Kidney (tissue), 14 donors: ENCODE data around the gene CENPVL1. TPM values are rescaled to one million over a fixed set of nuclear protein-coding genes. Genes with fewer than 3 reads are reported as not detected.
"Not testable (repeated sequence)": the region's sequence is repeated elsewhere in the genome, so short reads cannot be mapped to it uniquely, and the experiment has no call there.

ENCODE experiments used
- DNase-seq, 5 donors: peaks; one replicate each; pipeline ENCODE4 v3.0.0-alpha.2; 2013 to 2020
- FAIRE-seq: peaks from 2 replicates; lab custom pipeline; 2012; peaks lifted over from hg19 to GRCh38; lab: Jason Lieb, UNC
- H3K27ac ChIP-seq, 2 donors: one replicate each; pipeline ENCODE4 v1.7.0; 2013; ENCODE audit warnings: low read depth in 2 of 2, low read length in 2 of 2, inconsistent platforms in 1 of 2
- H3K27me3 ChIP-seq: one replicate; pipeline ENCODE4 v1.7.1; 2013; ENCODE audit warnings: low read length, inconsistent platforms; ENCODE audit not compliant: control insufficient read depth, insufficient read depth
- H3K36me3 ChIP-seq, 3 donors: one replicate each; pipeline versions ENCODE4 v1.7.0 to v1.7.1; 2013; ENCODE audit warnings: low read length in 3 of 3, control low read depth in 1 of 3, inconsistent platforms in 1 of 3; ENCODE audit not compliant: insufficient read depth in 3 of 3, control insufficient read depth in 2 of 3
- H3K4me1 ChIP-seq, 3 donors: one replicate each; pipeline versions ENCODE4 v1.7.0 to v1.7.1; 2013; ENCODE audit warnings: low read length in 3 of 3, inconsistent platforms in 1 of 3, low read depth in 1 of 3; ENCODE audit not compliant: control insufficient read depth in 2 of 3, insufficient read depth in 2 of 3
- H3K4me3 ChIP-seq, 3 donors: one replicate each; pipeline versions ENCODE4 v1.7.0 to v1.8.1; 2013; ENCODE audit warnings: low read length in 3 of 3, control low read depth in 1 of 3, inconsistent platforms in 1 of 3
- H3K9ac ChIP-seq, 3 donors: one replicate each; pipeline versions ENCODE4 v1.7.0 to v1.7.1; 2013; ENCODE audit warnings: low read length in 3 of 3, control low read depth in 1 of 3, inconsistent platforms in 1 of 3
- H3K9me3 ChIP-seq, 3 donors: one replicate each; pipeline versions ENCODE4 v1.7.0 to v1.7.1; 2013; ENCODE audit warnings: low read length in 3 of 3, control low read depth in 1 of 3, inconsistent platforms in 1 of 3; ENCODE audit not compliant: control insufficient read depth in 2 of 3, insufficient read depth in 1 of 3
- intact Hi-C: fragments of 100-400 bp; cut with DNase I; formaldehyde crosslinking; loops from one replicate; pipeline ENCODE4 v1.11.1; 2022
- polyA plus RNA-seq: library from polyadenylated mRNA; stranded (reverse); fragments of 350-450 nt; fragmentation: Illumina TruSeq; extraction: RNeasy Lipid Tissue Mini Kit (QIAGEN cat#74804); gene quantifications from one replicate; pipeline ENCODE4 v1.2.3, GENCODE V29; 2014; ENCODE audit warnings: low read depth, low replicate concordance; ENCODE audit not compliant: insufficient read depth
- total RNA-seq: library from RNA; stranded (reverse); fragmentation: NEBNext Ultra II Directional; extraction: Animal tissue kit (Norgen Biotek cat#: 25700); gene quantifications from one replicate; pipeline ENCODE4 v1.2.1, GENCODE V29; 2021
- TF ChIP-seq, protein P1 (sequence below): IDR thresholded peaks from 3 replicates; pipeline ENCODE4 v1.5.1; 2012; ENCODE audit warnings: mild to moderate bottlenecking, moderate library complexity, borderline replicate concordance; ENCODE audit not compliant: insufficient read depth; ENCODE audit errors: extremely low read depth
- donor health status: control.
- donor health status: control.
- donor health status: control.
- donor health status: control.
- donor health status: control.
- donor health status: DM: yes; HTN: yes; CAD: no.
- donor health status: Normal renal cell carcinoma (clear cell type).

CENPVL1 gene
- total and polyA plus RNA-seq, 2 donors from 2014 or later: not detected

DNA sequence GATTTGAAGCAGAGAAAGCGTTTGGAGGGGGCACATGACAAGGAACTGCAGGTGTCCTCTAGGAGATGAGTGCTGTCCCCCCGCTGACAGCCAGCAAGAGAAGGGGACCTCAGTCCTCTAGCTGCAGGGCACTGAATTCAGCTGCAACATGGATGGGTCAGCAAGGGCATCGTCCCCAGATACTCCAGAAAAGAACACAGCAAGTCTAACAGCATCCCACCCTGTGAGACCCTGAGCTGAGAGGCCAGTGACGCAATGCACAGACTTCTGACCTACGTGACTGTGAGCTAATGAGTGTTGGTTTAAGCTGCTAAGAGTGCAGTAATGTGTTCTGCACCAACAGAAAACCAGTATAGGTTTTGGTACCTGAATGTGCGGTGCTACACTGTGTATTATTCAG, 16.1 kb upstream of the CENPVL1 start:
- FAIRE-seq (no peak), DNase-seq (peak in 2 of 5 donors; percentile 1 to 4)
- H3K4me3 ChIP-seq: no peak overlapping the region
- H3K27ac ChIP-seq: no peak overlapping the region
- no peaks in the 10 kb centered on the region for H3K36me3 ChIP-seq
- H3K9ac ChIP-seq: no peak overlapping the region
- TF ChIP-seq, protein P1, sequence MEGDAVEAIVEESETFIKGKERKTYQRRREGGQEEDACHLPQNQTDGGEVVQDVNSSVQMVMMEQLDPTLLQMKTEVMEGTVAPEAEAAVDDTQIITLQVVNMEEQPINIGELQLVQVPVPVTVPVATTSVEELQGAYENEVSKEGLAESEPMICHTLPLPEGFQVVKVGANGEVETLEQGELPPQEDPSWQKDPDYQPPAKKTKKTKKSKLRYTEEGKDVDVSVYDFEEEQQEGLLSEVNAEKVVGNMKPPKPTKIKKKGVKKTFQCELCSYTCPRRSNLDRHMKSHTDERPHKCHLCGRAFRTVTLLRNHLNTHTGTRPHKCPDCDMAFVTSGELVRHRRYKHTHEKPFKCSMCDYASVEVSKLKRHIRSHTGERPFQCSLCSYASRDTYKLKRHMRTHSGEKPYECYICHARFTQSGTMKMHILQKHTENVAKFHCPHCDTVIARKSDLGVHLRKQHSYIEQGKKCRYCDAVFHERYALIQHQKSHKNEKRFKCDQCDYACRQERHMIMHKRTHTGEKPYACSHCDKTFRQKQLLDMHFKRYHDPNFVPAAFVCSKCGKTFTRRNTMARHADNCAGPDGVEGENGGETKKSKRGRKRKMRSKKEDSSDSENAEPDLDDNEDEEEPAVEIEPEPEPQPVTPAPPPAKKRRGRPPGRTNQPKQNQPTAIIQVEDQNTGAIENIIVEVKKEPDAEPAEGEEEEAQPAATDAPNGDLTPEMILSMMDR: no peak
- no peaks in the 10 kb centered on the region for H3K4me1 ChIP-seq
- intact Hi-C loops: no loop called here
- no peaks in the 10 kb centered on the region for H3K9me3 ChIP-seq
- H3K27me3 ChIP-seq: no peaks in the 10 kb centered on the region

GRCh38 chrX:51697397-51697796, 12.9 kb upstream of the CENPVL1 start:
- TF ChIP-seq, protein P1: no peak
- Histone ChIP-seq H3K27ac (no peak overlapping the region), H3K9me3 (no peaks in the 10 kb centered on the region), H3K36me3 (no peaks in the 10 kb centered on the region), H3K9ac (no peak overlapping the region), H3K4me1 (no peaks in the 10 kb centered on the region), H3K4me3 (no peak overlapping the region), H3K27me3 (no peaks in the 10 kb centered on the region)
- DNase-seq (peak in 2 of 5 donors; percentile 6 to 8), FAIRE-seq (no peak)
- intact Hi-C loops: no loop called here

- H3K36me3 ChIP-seq, intact Hi-C loops, H3K27ac ChIP-seq, H3K9me3 ChIP-seq, FAIRE-seq, DNase-seq, H3K4me1 ChIP-seq, H3K9ac ChIP-seq, H3K27me3 ChIP-seq, H3K4me3 ChIP-seq: not testable (repeated sequence)
These were observed 2.8 kb downstream of the CENPVL1 start for GRCh38 chrX:51712943-51713647.

GRCh38 chrX:51728202-51728601, 17.9 kb downstream of the CENPVL1 start:
- Histone ChIP-seq H3K4me3 (no peak overlapping the region), H3K27me3 (no peaks in the 10 kb centered on the region), H3K36me3 (no peaks in the 10 kb centered on the region), H3K27ac (no peak overlapping the region), H3K4me1 (no peaks in the 10 kb centered on the region), H3K9ac (no peak overlapping the region), H3K9me3 (no peaks in the 10 kb centered on the region)
- no peak for DNase-seq
- TF ChIP-seq, protein P1: no peak
- peak; percentile 49 for FAIRE-seq
- intact Hi-C loops: no loop called here
